ENCODE data around the gene PTPRN2. TPM values are rescaled to one million over a fixed set of nuclear protein-coding genes. Genes with fewer than 3 reads are reported as not detected.

Gene PTPRN2
- total RNA-seq, 1 experiment from 2014 or later = 1.7 TPM

GRCh38 chr7:158549616-158550393 lies 37.8 kb downstream of the PTPRN2 start:
- no peaks in the 10 kb centered on the region for H3K9me2 ChIP-seq (replicated peaks; ENCODE audit: insufficient read depth, low read length)
- no peaks in the 10 kb centered on the region for H3K79me2 ChIP-seq (ENCODE audit: low read length)
- no peak overlapping the region for H3K27ac ChIP-seq (ENCODE audit: low read length)
- H3K4me2 ChIP-seq (ENCODE audit: low read depth, low read length, poor library complexity, severe bottlenecking) = no peak overlapping the region
- H4K20me1 ChIP-seq (ENCODE audit: insufficient read depth, low read depth, low read length) = no peaks in the 10 kb centered on the region
- no peaks in the 10 kb centered on the region for H3K36me3 ChIP-seq (ENCODE audit: insufficient read depth, low read length)
- H3K4me1 ChIP-seq (ENCODE audit: low read length) = no peaks in the 10 kb centered on the region
- no peak overlapping the region for H3K4me3 ChIP-seq (ENCODE audit: low read length)
- H3K9me3 ChIP-seq (ENCODE audit: low read length) = no peaks in the 10 kb centered on the region
- H3K9ac ChIP-seq (ENCODE audit: low read length) = no peak overlapping the region
- no peak for DNase-seq
- no peak overlapping the region for H2AFZ ChIP-seq (ENCODE audit: low read length)
- no peaks in the 10 kb centered on the region for H3K27me3 ChIP-seq (ENCODE audit: low read length)

- Histone ChIP-seq H3K79me2 (ENCODE audit: low read length) (no peaks in the 10 kb centered on the region), H3K9ac (ENCODE audit: low read length) (no peak overlapping the region), H3K9me3 (ENCODE audit: low read length) (no peaks in the 10 kb centered on the region), H3K4me2 (ENCODE audit: low read depth, low read length, poor library complexity, severe bottlenecking) (no peak overlapping the region), H3K9me2 (replicated peaks; ENCODE audit: insufficient read depth, low read length) (no peaks in the 10 kb centered on the region), H3K4me1 (ENCODE audit: low read length) (no peaks in the 10 kb centered on the region), H3K36me3 (ENCODE audit: insufficient read depth, low read length) (no peaks in the 10 kb centered on the region), H3K4me3 (ENCODE audit: low read length) (no peak overlapping the region), H4K20me1 (ENCODE audit: insufficient read depth, low read depth, low read length) (no peaks in the 10 kb centered on the region), H3K27me3 (ENCODE audit: low read length) (no peaks in the 10 kb centered on the region), H3K27ac (ENCODE audit: low read length) (no peak overlapping the region), H2AFZ (ENCODE audit: low read length) (no peak overlapping the region)
- no peak for DNase-seq
Measured at GRCh38 chr7:158549176-158549615, 38.4 kb downstream of the PTPRN2 start.

GRCh38 chr7:158548726-158549125 lies 38.9 kb downstream of the PTPRN2 start:
- H3K27ac ChIP-seq (ENCODE audit: low read length) = no peak overlapping the region
- H3K9me2 ChIP-seq (replicated peaks; ENCODE audit: insufficient read depth, low read length) = no peaks in the 10 kb centered on the region
- H3K4me2 ChIP-seq (ENCODE audit: low read depth, low read length, poor library complexity, severe bottlenecking) = no peak overlapping the region
- no peaks in the 10 kb centered on the region for H3K27me3 ChIP-seq (ENCODE audit: low read length)
- H2AFZ ChIP-seq (ENCODE audit: low read length) = no peak overlapping the region
- H3K9ac ChIP-seq (ENCODE audit: low read length) = no peak overlapping the region
- H4K20me1 ChIP-seq (ENCODE audit: insufficient read depth, low read depth, low read length) = no peaks in the 10 kb centered on the region
- H3K79me2 ChIP-seq (ENCODE audit: low read length) = no peaks in the 10 kb centered on the region
- H3K4me3 ChIP-seq (ENCODE audit: low read length) = no peak overlapping the region
- H3K4me1 ChIP-seq (ENCODE audit: low read length) = no peaks in the 10 kb centered on the region
- H3K9me3 ChIP-seq (ENCODE audit: low read length) = no peaks in the 10 kb centered on the region
- no peak for DNase-seq
- no peaks in the 10 kb centered on the region for H3K36me3 ChIP-seq (ENCODE audit: insufficient read depth, low read length)

- Histone ChIP-seq H3K4me2 (ENCODE audit: low read depth, low read length, poor library complexity, severe bottlenecking) (no peak overlapping the region), H3K9me3 (ENCODE audit: low read length) (no peaks in the 10 kb centered on the region), H4K20me1 (ENCODE audit: insufficient read depth, low read depth, low read length) (no peaks in the 10 kb centered on the region), H3K27ac (ENCODE audit: low read length) (no peak overlapping the region), H3K27me3 (ENCODE audit: low read length) (no peaks in the 10 kb centered on the region), H3K36me3 (ENCODE audit: insufficient read depth, low read length) (no peaks in the 10 kb centered on the region), H3K79me2 (ENCODE audit: low read length) (no peaks in the 10 kb centered on the region), H3K4me3 (ENCODE audit: low read length) (no peak overlapping the region), H3K9ac (ENCODE audit: low read length) (no peak overlapping the region), H2AFZ (ENCODE audit: low read length) (no peak overlapping the region), H3K9me2 (replicated peaks; ENCODE audit: insufficient read depth, low read length) (no peaks in the 10 kb centered on the region), H3K4me1 (ENCODE audit: low read length) (no peaks in the 10 kb centered on the region)
- no peak for DNase-seq
Measured at GRCh38 chr7:158547817-158548216, 39.8 kb downstream of the PTPRN2 start.

GRCh38 chr7:158546626-158547025 lies 41.0 kb downstream of the PTPRN2 start:
- H3K9me2 ChIP-seq (replicated peaks; ENCODE audit: insufficient read depth, low read length) = no peaks in the 10 kb centered on the region
- H3K36me3 ChIP-seq (ENCODE audit: insufficient read depth, low read length) = no peaks in the 10 kb centered on the region
- H3K79me2 ChIP-seq (ENCODE audit: low read length) = no peaks in the 10 kb centered on the region
- H4K20me1 ChIP-seq (ENCODE audit: insufficient read depth, low read depth, low read length) = no peaks in the 10 kb centered on the region
- H3K9me3 ChIP-seq (ENCODE audit: low read length) = no peaks in the 10 kb centered on the region
- no peaks in the 10 kb centered on the region for H3K27me3 ChIP-seq (ENCODE audit: low read length)
- peaks cover 4% of the 10 kb centered on the region for H3K4me1 ChIP-seq (ENCODE audit: low read length)
- H3K27ac ChIP-seq (ENCODE audit: low read length) = no peak overlapping the region
- no peak overlapping the region for H3K9ac ChIP-seq (ENCODE audit: low read length)
- H3K4me3 ChIP-seq (ENCODE audit: low read length) = no peak overlapping the region
- no peak overlapping the region for H3K4me2 ChIP-seq (ENCODE audit: low read depth, low read length, poor library complexity, severe bottlenecking)
- no peak for DNase-seq
- no peak overlapping the region for H2AFZ ChIP-seq (ENCODE audit: low read length)

GRCh38 chr7:158546214-158546613 lies 41.4 kb downstream of the PTPRN2 start:
- Histone ChIP-seq H3K4me2 (ENCODE audit: low read depth, low read length, poor library complexity, severe bottlenecking) (no peak overlapping the region), H2AFZ (ENCODE audit: low read length) (no peak overlapping the region), H3K9ac (ENCODE audit: low read length) (no peak overlapping the region), H3K27ac (ENCODE audit: low read length) (no peak overlapping the region), H4K20me1 (ENCODE audit: insufficient read depth, low read depth, low read length) (no peaks in the 10 kb centered on the region), H3K4me3 (ENCODE audit: low read length) (no peak overlapping the region), H3K9me3 (ENCODE audit: low read length) (no peaks in the 10 kb centered on the region), H3K9me2 (replicated peaks; ENCODE audit: insufficient read depth, low read length) (no peaks in the 10 kb centered on the region), H3K27me3 (ENCODE audit: low read length) (no peaks in the 10 kb centered on the region), H3K36me3 (ENCODE audit: insufficient read depth, low read length) (no peaks in the 10 kb centered on the region), H3K4me1 (ENCODE audit: low read length) (peaks cover 8% of the 10 kb centered on the region), H3K79me2 (ENCODE audit: low read length) (no peaks in the 10 kb centered on the region)
- no peak for DNase-seq

- H3K36me3 ChIP-seq (ENCODE audit: insufficient read depth, low read length) = no peaks in the 10 kb centered on the region
- no peak overlapping the region for H2AFZ ChIP-seq (ENCODE audit: low read length)
- H3K9ac ChIP-seq (ENCODE audit: low read length) = no peak overlapping the region
- H4K20me1 ChIP-seq (ENCODE audit: insufficient read depth, low read depth, low read length) = no peaks in the 10 kb centered on the region
- no peak overlapping the region for H3K27ac ChIP-seq (ENCODE audit: low read length)
- H3K9me3 ChIP-seq (ENCODE audit: low read length) = no peaks in the 10 kb centered on the region
- peaks cover 13% of the 10 kb centered on the region for H3K4me1 ChIP-seq (ENCODE audit: low read length)
- H3K4me2 ChIP-seq (ENCODE audit: low read depth, low read length, poor library complexity, severe bottlenecking) = no peak overlapping the region
- H3K79me2 ChIP-seq (ENCODE audit: low read length) = no peaks in the 10 kb centered on the region
- H3K9me2 ChIP-seq (replicated peaks; ENCODE audit: insufficient read depth, low read length) = no peaks in the 10 kb centered on the region
- DNase-seq = no peak
- no peaks in the 10 kb centered on the region for H3K27me3 ChIP-seq (ENCODE audit: low read length)
- no peak overlapping the region for H3K4me3 ChIP-seq (ENCODE audit: low read length)
Measured at GRCh38 chr7:158544708-158545107, 42.9 kb downstream of the PTPRN2 start.

- Histone ChIP-seq H2AFZ (ENCODE audit: low read length) (no peak overlapping the region), H3K4me3 (ENCODE audit: low read length) (no peak overlapping the region), H3K9ac (ENCODE audit: low read length) (no peak overlapping the region), H3K4me1 (ENCODE audit: low read length) (peaks cover 13% of the 10 kb centered on the region), H3K9me2 (replicated peaks; ENCODE audit: insufficient read depth, low read length) (no peaks in the 10 kb centered on the region), H4K20me1 (ENCODE audit: insufficient read depth, low read depth, low read length) (no peaks in the 10 kb centered on the region), H3K9me3 (ENCODE audit: low read length) (no peaks in the 10 kb centered on the region), H3K79me2 (ENCODE audit: low read length) (no peaks in the 10 kb centered on the region), H3K4me2 (ENCODE audit: low read depth, low read length, poor library complexity, severe bottlenecking) (no peak overlapping the region), H3K36me3 (ENCODE audit: insufficient read depth, low read length) (no peaks in the 10 kb centered on the region), H3K27ac (ENCODE audit: low read length) (no peak overlapping the region), H3K27me3 (ENCODE audit: low read length) (no peaks in the 10 kb centered on the region)
- no peak for DNase-seq
Measured at GRCh38 chr7:158543840-158544239, 43.8 kb downstream of the PTPRN2 start.
